Measurements from ENCODE around the gene DLGAP1.

The DLGAP1 gene

GRCh38 chr18:3878401-3878800, 576.7 kb downstream of the DLGAP1 start:
- Mint-ChIP-seq H3K4me1 (ENCODE audit: low read depth) (no peaks in the 10 kb centered on the region), H3K36me3 (ENCODE audit: low read depth) (no peaks in the 10 kb centered on the region), H3K27ac (no peak overlapping the region), H3K4me3 (no peak overlapping the region), H3K27me3 (ENCODE audit: low read depth) (peaks cover 19% of the 10 kb centered on the region), H3K9me3 (no peaks in the 10 kb centered on the region)
- no peak for DNase-seq (ENCODE audit: low spot score)

GRCh38 chr18:3877678-3878077, 577.4 kb downstream of the DLGAP1 start:
- H3K9me3 Mint-ChIP-seq = no peaks in the 10 kb centered on the region
- no peak overlapping the region for H3K27ac Mint-ChIP-seq
- DNase-seq (ENCODE audit: low spot score) = no peak
- no peaks in the 10 kb centered on the region for H3K36me3 Mint-ChIP-seq (ENCODE audit: low read depth)
- H3K4me3 Mint-ChIP-seq = no peak overlapping the region
- H3K27me3 Mint-ChIP-seq (ENCODE audit: low read depth) = peaks cover 24% of the 10 kb centered on the region
- no peaks in the 10 kb centered on the region for H3K4me1 Mint-ChIP-seq (ENCODE audit: low read depth)

DNA sequence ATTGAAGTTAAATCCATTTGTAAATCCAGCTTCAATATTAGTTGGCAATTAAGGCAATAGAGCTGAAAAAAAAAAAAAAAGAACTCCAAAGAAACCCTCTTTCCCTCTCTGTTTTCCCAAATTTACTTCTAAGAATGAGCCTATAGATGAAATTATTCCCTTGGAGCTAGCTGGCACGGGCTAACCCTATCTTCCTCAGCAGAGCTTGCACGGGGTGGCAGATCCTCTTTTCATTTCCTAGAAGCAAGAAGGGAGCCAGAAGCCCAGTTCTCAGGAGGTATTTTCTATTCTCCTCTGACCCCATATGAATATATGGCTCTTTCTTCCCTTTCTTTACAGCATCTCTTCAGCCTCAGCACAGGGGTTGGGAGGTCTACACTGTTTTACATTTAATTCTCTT, 579.1 kb downstream of the DLGAP1 start:
- Mint-ChIP-seq H3K27me3 (ENCODE audit: low read depth) (peaks cover 28% of the 10 kb centered on the region), H3K4me1 (ENCODE audit: low read depth) (no peaks in the 10 kb centered on the region), H3K27ac (no peak overlapping the region), H3K4me3 (no peak overlapping the region), H3K36me3 (ENCODE audit: low read depth) (no peaks in the 10 kb centered on the region), H3K9me3 (no peaks in the 10 kb centered on the region)
- no peak for DNase-seq (ENCODE audit: low spot score)

DNA sequence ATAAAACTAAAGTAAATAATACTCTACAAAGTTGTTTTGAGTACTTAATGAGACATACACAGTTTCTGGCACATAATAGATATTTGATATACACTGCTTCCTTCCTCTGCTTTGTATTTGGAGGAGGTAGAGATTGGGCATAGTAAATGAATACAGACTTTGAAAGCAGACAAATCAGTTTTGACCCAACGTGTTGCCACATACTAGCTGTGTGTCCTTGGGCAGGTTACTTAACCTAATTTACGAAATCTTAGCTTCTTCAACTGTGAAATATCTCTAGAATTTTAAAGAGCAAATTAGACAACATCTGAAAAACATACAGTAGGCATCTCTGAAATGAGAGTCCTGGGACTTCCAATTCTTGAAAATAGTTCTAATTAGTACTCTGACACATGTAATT, 579.7 kb downstream of the DLGAP1 start:
- H3K4me1 Mint-ChIP-seq (ENCODE audit: low read depth) = no peaks in the 10 kb centered on the region
- no peaks in the 10 kb centered on the region for H3K36me3 Mint-ChIP-seq (ENCODE audit: low read depth)
- H3K9me3 Mint-ChIP-seq = no peaks in the 10 kb centered on the region

DNA sequence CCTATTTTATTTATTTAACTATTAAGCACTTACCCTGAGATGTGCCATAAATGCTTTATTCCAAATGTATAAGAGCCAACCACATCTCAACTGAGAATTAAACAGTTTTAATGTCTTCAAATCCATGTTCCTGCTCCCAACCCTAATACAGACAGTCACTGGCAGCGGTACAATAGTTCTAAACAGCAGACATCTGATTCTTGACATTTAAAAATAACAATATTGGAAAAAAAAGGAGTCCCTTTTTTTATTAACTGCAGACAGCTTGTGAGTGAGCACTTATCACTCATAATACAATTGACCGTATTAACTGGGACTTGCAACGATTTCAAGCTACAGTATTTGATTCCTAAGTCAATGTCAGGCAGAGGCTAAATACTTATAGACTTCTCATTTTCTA, 580.5 kb downstream of the DLGAP1 start:
- peaks cover 29% of the 10 kb centered on the region for H3K27me3 Mint-ChIP-seq (ENCODE audit: low read depth)
- H3K27ac Mint-ChIP-seq = no peak overlapping the region
- H3K4me1 Mint-ChIP-seq (ENCODE audit: low read depth) = no peaks in the 10 kb centered on the region
- no peak for DNase-seq (ENCODE audit: low spot score)
- no peak overlapping the region for H3K4me3 Mint-ChIP-seq
- no peaks in the 10 kb centered on the region for H3K9me3 Mint-ChIP-seq
- no peaks in the 10 kb centered on the region for H3K36me3 Mint-ChIP-seq (ENCODE audit: low read depth)

More for the DNA sequence above, 579.7 kb downstream of the DLGAP1 start:
- H3K27me3 Mint-ChIP-seq (ENCODE audit: low read depth) = peaks cover 29% of the 10 kb centered on the region
- no peak for DNase-seq (ENCODE audit: low spot score)
- H3K4me3 Mint-ChIP-seq = no peak overlapping the region
- H3K27ac Mint-ChIP-seq = no peak overlapping the region

GRCh38 chr18:3874125-3874524, 581.0 kb downstream of the DLGAP1 start:
- Mint-ChIP-seq H3K27ac (no peak overlapping the region), H3K27me3 (ENCODE audit: low read depth) (peaks cover 29% of the 10 kb centered on the region), H3K4me1 (ENCODE audit: low read depth) (no peaks in the 10 kb centered on the region), H3K9me3 (no peaks in the 10 kb centered on the region), H3K36me3 (ENCODE audit: low read depth) (no peaks in the 10 kb centered on the region), H3K4me3 (no peak overlapping the region)
- DNase-seq (ENCODE audit: low spot score) = no peak

GRCh38 chr18:3873698-3874097, 581.4 kb downstream of the DLGAP1 start:
- Mint-ChIP-seq H3K27me3 (ENCODE audit: low read depth) (peaks cover 29% of the 10 kb centered on the region), H3K4me1 (ENCODE audit: low read depth) (no peaks in the 10 kb centered on the region), H3K4me3 (no peak overlapping the region), H3K9me3 (no peaks in the 10 kb centered on the region), H3K27ac (no peak overlapping the region), H3K36me3 (ENCODE audit: low read depth) (no peaks in the 10 kb centered on the region)
- no peak for DNase-seq (ENCODE audit: low spot score)

GRCh38 chr18:3873211-3873610, 581.9 kb downstream of the DLGAP1 start:
- Mint-ChIP-seq H3K27ac (no peak overlapping the region), H3K36me3 (ENCODE audit: low read depth) (no peaks in the 10 kb centered on the region), H3K4me1 (ENCODE audit: low read depth) (no peaks in the 10 kb centered on the region), H3K4me3 (no peak overlapping the region), H3K27me3 (ENCODE audit: low read depth) (peaks cover 29% of the 10 kb centered on the region), H3K9me3 (no peaks in the 10 kb centered on the region)
- no peak for DNase-seq (ENCODE audit: low spot score)

DNA sequence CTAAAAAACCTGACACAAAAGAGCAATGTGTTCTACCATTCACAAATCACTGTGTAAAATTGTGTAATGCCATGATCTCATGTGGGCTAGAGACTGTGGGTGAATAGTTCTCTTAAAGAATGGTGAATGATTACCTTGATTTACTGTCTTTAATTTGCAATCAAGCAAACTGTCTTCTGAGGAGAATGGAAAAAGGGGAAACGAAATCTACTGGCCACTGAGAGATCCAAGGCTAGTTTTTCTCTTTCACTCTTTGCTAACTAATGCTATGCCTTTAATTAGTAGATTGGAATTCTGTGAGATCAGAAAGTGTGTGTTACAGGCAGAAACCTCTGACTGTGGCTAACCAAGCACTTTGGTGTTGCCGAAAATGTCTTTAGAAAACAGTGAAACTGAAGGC, 582.5 kb downstream of the DLGAP1 start:
- H3K27ac Mint-ChIP-seq = no peak overlapping the region
- no peaks in the 10 kb centered on the region for H3K36me3 Mint-ChIP-seq (ENCODE audit: low read depth)
- H3K4me3 Mint-ChIP-seq = no peak overlapping the region
- no peak for DNase-seq (ENCODE audit: low spot score)
- H3K9me3 Mint-ChIP-seq = no peaks in the 10 kb centered on the region
- H3K27me3 Mint-ChIP-seq (ENCODE audit: low read depth) = peaks cover 29% of the 10 kb centered on the region
- H3K4me1 Mint-ChIP-seq (ENCODE audit: low read depth) = no peaks in the 10 kb centered on the region

DNA sequence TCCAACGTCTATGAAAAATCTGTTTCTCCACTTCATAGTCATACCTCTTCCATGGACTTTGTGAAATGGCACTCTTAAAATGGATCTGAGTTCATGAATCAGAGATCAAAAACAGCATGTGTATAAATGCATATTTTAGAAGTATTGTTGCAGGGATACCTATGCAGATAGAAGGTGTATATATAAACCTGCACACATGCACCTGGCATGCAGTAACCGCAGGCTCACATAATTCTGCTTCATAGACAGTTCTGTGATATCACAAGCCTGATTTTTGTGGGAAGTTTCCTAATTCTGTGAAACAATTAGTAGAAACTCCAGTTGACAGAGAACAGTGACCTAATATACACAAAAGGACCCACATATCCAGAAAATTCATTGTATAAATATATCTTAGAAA, 583.4 kb downstream of the DLGAP1 start:
- Mint-ChIP-seq H3K4me1 (ENCODE audit: low read depth) (no peaks in the 10 kb centered on the region), H3K4me3 (no peak overlapping the region), H3K27me3 (ENCODE audit: low read depth) (peaks cover 29% of the 10 kb centered on the region), H3K9me3 (no peaks in the 10 kb centered on the region), H3K36me3 (ENCODE audit: low read depth) (no peaks in the 10 kb centered on the region), H3K27ac (no peak overlapping the region)
- DNase-seq (ENCODE audit: low spot score) = no peak

DNA sequence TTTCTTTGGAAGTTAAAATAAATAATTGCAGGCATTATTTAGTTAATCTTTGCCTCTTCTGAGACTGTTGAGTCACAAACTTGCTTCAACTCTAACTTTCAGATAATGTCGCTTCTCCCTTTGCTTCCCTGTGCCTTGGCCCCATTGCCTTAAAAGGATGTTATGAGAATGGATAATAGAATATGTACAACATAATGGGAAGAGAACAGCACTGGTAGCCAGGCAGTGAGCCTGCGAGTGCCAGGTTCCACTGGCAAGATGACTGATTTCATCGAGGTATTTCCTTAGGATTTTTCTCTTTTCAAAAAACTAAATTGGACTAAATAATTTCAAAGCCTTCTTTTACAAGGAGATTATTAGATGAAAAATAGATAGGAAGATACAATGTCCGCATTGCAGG, 584.2 kb downstream of the DLGAP1 start:
- Mint-ChIP-seq H3K27ac (no peak overlapping the region), H3K9me3 (no peaks in the 10 kb centered on the region), H3K4me3 (no peak overlapping the region), H3K36me3 (ENCODE audit: low read depth) (no peaks in the 10 kb centered on the region), H3K4me1 (ENCODE audit: low read depth) (no peaks in the 10 kb centered on the region), H3K27me3 (ENCODE audit: low read depth) (peaks cover 22% of the 10 kb centered on the region)
- DNase-seq (ENCODE audit: low spot score) = no peak

- peaks cover 17% of the 10 kb centered on the region for H3K27me3 Mint-ChIP-seq (ENCODE audit: low read depth)
- no peak overlapping the region for H3K4me3 Mint-ChIP-seq
- H3K9me3 Mint-ChIP-seq = no peaks in the 10 kb centered on the region
- no peaks in the 10 kb centered on the region for H3K4me1 Mint-ChIP-seq (ENCODE audit: low read depth)
- no peak overlapping the region for H3K27ac Mint-ChIP-seq
- no peak for DNase-seq (ENCODE audit: low spot score)
- H3K36me3 Mint-ChIP-seq (ENCODE audit: low read depth) = no peaks in the 10 kb centered on the region
These were observed 585.3 kb downstream of the DLGAP1 start for GRCh38 chr18:3869848-3870247.

- no peak overlapping the region for H3K4me3 Mint-ChIP-seq
- peaks cover 7% of the 10 kb centered on the region for H3K27me3 Mint-ChIP-seq (ENCODE audit: low read depth)
- DNase-seq (ENCODE audit: low spot score) = no peak
- no peaks in the 10 kb centered on the region for H3K36me3 Mint-ChIP-seq (ENCODE audit: low read depth)
- no peaks in the 10 kb centered on the region for H3K9me3 Mint-ChIP-seq
- no peaks in the 10 kb centered on the region for H3K4me1 Mint-ChIP-seq (ENCODE audit: low read depth)
- no peak overlapping the region for H3K27ac Mint-ChIP-seq
These were observed 587.2 kb downstream of the DLGAP1 start for GRCh38 chr18:3867864-3868311.

DNA sequence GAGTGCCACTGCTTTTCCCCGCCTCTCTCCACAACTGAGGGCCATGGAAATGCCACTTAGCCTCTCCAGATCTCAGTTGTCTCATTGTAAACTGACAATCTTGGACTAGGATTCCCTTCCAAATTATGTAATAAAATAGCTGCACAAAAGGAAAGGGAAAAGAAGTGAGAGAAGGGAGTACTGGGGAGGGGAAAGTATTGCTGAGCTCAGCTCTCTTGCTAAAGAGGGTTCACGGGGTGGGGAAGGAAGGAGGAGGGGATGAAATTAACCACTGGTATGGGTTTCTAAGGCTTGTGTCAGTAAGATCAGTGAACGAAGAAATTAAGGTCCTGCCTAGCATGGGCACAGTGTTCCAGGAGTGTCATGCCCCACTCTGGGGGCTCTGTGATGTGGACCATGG, 587.9 kb downstream of the DLGAP1 start:
- Mint-ChIP-seq H3K9me3 (no peaks in the 10 kb centered on the region), H3K27me3 (ENCODE audit: low read depth) (peaks cover 2% of the 10 kb centered on the region), H3K36me3 (ENCODE audit: low read depth) (no peaks in the 10 kb centered on the region), H3K4me3 (no peak overlapping the region), H3K4me1 (ENCODE audit: low read depth) (no peaks in the 10 kb centered on the region), H3K27ac (no peak overlapping the region)
- no peak for DNase-seq (ENCODE audit: low spot score)

DNA sequence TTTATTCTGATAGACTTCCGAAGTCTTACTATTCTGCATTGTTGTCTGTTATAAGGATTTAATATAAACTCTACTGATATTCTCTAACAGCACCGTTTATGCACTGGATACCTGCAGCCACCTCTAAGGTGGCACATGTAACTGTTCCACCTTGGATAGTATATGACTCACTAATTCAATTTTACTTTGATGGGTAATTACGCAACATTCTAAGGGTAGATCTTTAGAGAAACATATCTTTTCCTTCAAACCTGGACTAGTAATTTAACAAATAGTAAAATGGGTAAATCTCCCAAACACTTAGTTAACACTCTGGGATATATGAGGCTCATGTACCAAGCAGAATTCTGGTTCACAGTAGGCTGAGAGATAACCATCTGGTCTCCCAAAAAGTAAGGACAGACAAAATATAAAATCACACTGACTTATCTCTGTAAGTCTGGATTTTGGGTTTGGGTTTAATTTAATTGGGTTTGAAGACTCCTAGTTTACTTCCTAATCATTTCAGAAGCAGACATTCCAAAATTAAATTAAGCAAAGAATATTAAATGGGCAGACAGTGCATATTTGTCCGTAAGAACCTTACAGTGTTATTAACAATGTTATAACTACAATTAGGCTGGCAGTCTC, 590.3 kb downstream of the DLGAP1 start:
- Mint-ChIP-seq H3K4me1 (ENCODE audit: low read depth) (no peaks in the 10 kb centered on the region), H3K36me3 (ENCODE audit: low read depth) (no peaks in the 10 kb centered on the region), H3K27me3 (ENCODE audit: low read depth) (no peaks in the 10 kb centered on the region), H3K9me3 (no peaks in the 10 kb centered on the region), H3K27ac (no peak overlapping the region), H3K4me3 (no peak overlapping the region)
- no peak for DNase-seq (ENCODE audit: low spot score)
